NOMO-1 treated with DMSO at 0.1 percent for 48 hours (cell line): ENCODE data around the gene RLBP1.

Source experiments
- DNase-seq: peaks from one replicate; lab custom pipeline; 2025; ENCODE audit not compliant: unreplicated experiment; lab: John Stamatoyannopoulos, UW

Gene RLBP1

DNA sequence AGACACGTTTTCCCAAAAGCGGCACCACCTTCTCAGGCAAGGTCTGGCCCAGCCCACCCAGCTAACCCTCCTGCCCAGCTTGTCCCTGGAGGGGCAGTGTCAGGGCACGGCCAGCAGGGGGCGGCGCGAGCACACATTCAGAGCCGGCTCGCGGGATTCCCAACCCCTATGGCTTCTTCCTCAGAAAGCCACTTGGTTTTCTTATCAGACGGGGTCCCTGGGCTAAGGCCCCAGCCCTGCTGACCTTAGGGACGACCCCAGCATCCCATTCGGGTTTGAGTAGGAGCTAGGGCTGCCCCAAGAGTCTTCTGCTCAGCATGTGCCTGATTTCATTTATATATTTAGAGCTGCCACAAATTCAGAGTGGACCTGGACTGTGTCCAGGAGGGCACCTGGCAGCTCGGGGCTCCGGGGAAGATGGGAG lies 14.5 kb downstream of the RLBP1 start:
- peak; percentile 51 for DNase-seq

GRCh38 chr15:89205991-89206585 lies 15.3 kb downstream of the RLBP1 start:
- DNase-seq = no peak

DNA sequence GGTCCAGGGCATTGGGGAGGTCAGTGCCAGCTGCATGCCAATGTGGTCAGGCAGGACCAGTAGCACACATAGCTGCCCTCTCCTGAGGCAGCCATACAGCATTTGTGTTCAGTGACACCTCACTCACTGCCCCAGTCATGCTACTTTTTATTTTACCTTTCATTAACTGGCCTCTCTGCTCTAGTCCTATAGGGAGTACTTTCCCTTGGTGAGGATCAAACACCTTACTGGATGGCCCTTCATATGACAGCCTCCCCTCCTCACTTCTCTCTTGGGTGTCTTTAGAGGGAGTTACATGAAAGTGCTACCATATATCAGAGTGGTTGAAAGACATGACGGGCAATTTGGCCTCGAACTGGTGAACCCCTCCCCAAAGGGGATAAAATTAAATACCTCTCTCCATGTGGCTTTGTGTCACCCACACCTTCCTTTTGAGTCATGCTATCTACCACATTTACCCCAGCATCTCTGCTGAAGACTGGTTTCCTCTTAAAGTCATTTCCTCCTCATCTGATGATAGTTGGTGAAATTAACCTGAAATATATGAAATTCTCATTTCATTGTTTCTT lies 17.6 kb downstream of the RLBP1 start:
- no peak for DNase-seq

DNA sequence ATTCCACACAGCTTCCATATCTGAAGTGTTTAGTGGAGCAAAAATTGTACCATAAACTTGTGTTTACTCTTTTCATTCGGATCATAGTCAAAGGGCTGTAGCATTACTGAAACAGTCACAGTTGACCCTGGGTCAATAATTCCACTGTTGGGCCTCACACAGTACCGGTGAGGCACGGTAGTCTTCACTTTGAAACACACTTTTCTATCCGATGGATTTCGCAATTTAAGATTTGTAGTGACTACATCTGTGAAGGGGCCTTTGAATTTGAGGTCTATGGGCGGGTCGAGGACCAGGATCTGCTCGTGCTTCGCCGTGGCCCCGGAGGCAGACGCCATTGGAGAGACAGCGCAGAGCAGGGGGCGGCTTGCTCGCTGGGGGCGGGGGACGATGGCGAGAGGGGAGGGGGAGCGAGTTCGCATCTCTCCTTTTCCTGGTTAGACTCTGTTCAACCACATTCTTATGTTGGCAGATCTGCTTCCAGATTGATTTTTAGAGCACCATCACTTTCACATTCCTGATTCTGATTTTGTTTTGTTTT lies 19.8 kb downstream of the RLBP1 start:
- no peak for DNase-seq

- DNase-seq = no peak
These were observed 21.2 kb downstream of the RLBP1 start for GRCh38 chr15:89200182-89200581.

GRCh38 chr15:89199746-89200145 lies 21.6 kb downstream of the RLBP1 start:
- no peak for DNase-seq

DNA sequence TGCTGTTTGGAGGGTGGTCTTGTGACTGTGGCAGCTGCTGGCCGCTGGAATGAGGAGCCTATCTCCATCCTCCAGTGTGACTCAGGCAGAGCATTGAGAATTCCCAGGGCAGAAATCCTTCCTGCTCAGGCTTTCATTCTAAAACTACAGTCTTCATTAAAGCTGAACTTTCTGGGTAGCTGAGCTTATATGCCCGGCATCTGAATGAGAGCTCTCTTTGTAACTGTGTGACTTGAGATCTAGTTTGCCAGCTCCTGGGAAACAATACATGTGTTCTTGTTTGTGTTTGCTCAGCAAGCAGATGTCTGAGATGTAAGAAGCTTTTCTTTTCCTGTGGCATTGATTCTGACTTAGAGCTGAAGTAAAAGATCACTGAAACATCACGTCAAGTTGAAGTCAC lies 22.4 kb downstream of the RLBP1 start:
- DNase-seq = no peak

GRCh38 chr15:89198196-89198595 lies 23.2 kb downstream of the RLBP1 start:
- DNase-seq = no peak

- no peak for DNase-seq
These were observed 23.8 kb downstream of the RLBP1 start for GRCh38 chr15:89197503-89197971.

DNA sequence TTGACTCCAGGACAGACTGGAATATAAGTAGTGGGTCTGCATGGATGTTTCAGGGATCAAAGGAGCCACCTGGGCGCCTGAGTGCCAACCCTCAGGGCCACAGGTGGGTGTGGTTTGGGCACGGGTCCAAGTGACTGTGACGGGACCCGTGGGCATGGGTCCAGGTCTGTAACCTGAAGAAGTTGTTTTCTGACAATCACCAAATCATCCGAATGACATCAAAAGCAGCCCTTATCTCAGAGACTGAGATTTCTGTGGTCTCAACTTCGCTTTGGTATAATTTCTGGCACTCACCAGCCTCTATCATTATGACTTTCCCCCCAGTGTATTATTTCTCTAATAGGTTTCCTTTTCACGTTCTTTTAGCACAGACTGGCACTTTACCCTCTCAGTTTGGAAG lies 24.4 kb downstream of the RLBP1 start:
- no peak for DNase-seq

- no peak for DNase-seq
These were observed 25.1 kb downstream of the RLBP1 start for GRCh38 chr15:89196241-89196640.

GRCh38 chr15:89195836-89196235 lies 25.5 kb downstream of the RLBP1 start:
- no peak for DNase-seq

DNA sequence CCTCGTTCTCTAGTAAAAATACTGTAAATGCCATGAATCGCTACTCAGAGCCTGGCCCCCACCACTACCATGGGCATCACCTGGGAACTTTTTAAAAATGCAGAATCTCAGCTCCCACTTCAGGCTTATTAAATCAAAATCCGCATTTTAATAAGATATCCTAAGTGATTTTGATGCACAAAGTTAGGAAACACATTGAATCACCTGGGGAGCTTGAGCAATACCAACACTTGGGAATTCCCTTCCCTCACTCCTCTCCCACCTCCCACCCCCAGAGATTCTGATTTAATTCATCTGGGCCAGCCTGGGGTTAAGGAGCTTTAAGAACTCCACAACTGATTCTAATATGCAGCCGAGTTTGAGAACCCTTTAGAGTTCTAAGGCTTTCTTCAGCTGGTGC lies 26.8 kb downstream of the RLBP1 start:
- DNase-seq = no peak

- no peak for DNase-seq
These were observed 28.6 kb downstream of the RLBP1 start for GRCh38 chr15:89192766-89193165.

GRCh38 chr15:89192136-89192535 lies 29.2 kb downstream of the RLBP1 start:
- no peak for DNase-seq

GRCh38 chr15:89187986-89188514 lies 33.3 kb downstream of the RLBP1 start:
- DNase-seq = no peak

GRCh38 chr15:89187301-89187985 lies 33.9 kb downstream of the RLBP1 start:
- DNase-seq = no peak

GRCh38 chr15:89186803-89187202 lies 34.6 kb downstream of the RLBP1 start:
- no peak for DNase-seq

DNA sequence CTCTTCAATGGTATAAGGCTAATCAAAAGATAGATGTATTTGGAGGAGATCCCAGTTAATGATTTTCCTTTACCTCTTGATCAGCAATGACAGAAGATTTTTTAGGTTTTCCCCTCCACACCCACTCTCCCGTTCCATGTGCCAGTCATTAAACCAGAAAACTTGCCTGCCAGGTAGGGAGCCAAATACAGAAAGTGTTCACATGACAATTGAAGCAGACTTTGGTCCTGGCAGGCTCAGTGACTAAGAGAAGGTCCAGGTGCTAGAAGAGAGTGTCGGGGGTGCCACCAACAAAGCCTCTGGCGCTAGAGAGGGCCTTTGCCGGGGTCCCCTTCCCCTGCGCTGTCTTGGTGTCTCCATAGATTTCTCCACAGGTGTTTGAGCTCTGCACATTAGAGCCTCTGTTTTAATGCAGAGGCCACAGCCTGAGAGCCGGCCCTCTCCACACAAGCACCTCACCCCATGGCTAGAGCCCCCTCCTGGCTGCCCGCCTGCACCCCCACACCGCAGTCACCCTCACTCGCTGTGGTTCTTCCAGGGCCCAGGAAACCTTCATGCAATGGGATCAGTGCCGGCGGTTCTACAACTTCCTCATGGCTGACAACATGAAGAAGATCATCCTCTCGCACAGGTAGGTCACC lies 36.4 kb downstream of the RLBP1 start:
- no peak for DNase-seq

DNA sequence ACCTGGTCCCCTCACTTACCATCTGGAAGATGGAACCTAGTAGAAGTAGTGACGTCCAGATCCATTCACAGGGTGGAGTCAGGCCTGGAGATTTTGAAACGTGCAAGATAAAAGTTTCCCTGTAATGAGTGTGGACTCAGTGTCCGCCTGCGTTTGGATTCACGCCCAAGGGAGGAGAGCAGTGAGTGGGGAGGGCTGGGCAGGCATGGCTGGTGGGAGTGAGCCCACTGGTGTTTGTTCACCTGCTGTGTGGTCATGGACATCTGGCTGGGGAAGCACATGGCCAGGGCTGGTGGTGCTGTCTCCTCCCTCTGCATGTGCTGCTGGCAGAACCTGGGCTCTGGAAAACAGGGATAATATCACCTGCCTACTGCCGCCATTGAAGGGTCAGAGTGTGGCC lies 37.0 kb downstream of the RLBP1 start:
- no peak for DNase-seq
